Renal cortex interstitium (tissue), 11 donors: Measurements from ENCODE around the gene ACRV1. TPM values are rescaled to one million over a fixed set of nuclear protein-coding genes. Genes with fewer than 3 reads are reported as not detected.

Source experiments
- DNase-seq, 11 donors: peaks; one replicate each; pipeline ENCODE4 v3.0.0-alpha.2; 2013; ENCODE audit warnings: low read depth in 9 of 11, low spot score in 4 of 11; ENCODE audit errors: extremely low read depth in 1 of 11
- polyA plus RNA-seq, 3 donors: library from polyadenylated mRNA; unstranded; fragments of 120-200 nt; gene quantifications; one replicate each; pipeline ENCODE4 v1.2.1, GENCODE V29; 2013; ENCODE audit not compliant: insufficient read length in 3 of 3

ACRV1 gene
- polyA plus RNA-seq, 3 donors = 0.39 to 1.4 (median 0.74) TPM

GRCh38 chr11:125670172-125670571 lies 10.5 kb downstream of the ACRV1 start:
- no peak for DNase-seq

GRCh38 chr11:125667151-125667550 lies 13.5 kb downstream of the ACRV1 start:
- DNase-seq = no peak

GRCh38 chr11:125663910-125664309 lies 16.7 kb downstream of the ACRV1 start:
- no peak for DNase-seq

- DNase-seq = no peak
Measured at GRCh38 chr11:125662689-125663088, 18.0 kb downstream of the ACRV1 start.

GRCh38 chr11:125649465-125650166 lies 31.0 kb downstream of the ACRV1 start:
- no peak for DNase-seq

- DNase-seq = no peak
Measured at GRCh38 chr11:125645871-125646270, 34.8 kb downstream of the ACRV1 start.

- DNase-seq = no peak
Measured at GRCh38 chr11:125638315-125638714, 42.3 kb downstream of the ACRV1 start.

GRCh38 chr11:125637840-125638239 lies 42.8 kb downstream of the ACRV1 start:
- no peak for DNase-seq

GRCh38 chr11:125627236-125627910 lies 53.3 kb downstream of the ACRV1 start:
- DNase-seq = no peak

- peak; percentile 12 to 69 (median 37) for DNase-seq
Measured at GRCh38 chr11:125626288-125626950, 54.2 kb downstream of the ACRV1 start.

- DNase-seq = peak; percentile 79 to 92 (median 89)
Measured at GRCh38 chr11:125625630-125626287, 54.9 kb downstream of the ACRV1 start.

- DNase-seq = peak in 1 of 11 donors; percentile 69
Measured at GRCh38 chr11:125625225-125625629, 55.4 kb downstream of the ACRV1 start.

GRCh38 chr11:125624756-125625213 lies 55.9 kb downstream of the ACRV1 start, which contains the start of gene CHEK1:
TSS of gene CHEK1 (plus strand) at chr11:125625163. CDS start at chr11:125626769, 1,606 bp downstream.
- no peak for DNase-seq

- no peak for DNase-seq
Measured at GRCh38 chr11:125623064-125623463, 57.6 kb downstream of the ACRV1 start.

- DNase-seq = no peak
Measured at GRCh38 chr11:125621995-125622394, 58.7 kb downstream of the ACRV1 start.

Other genes starting within 250 kb of the ACRV1 start
- 10 to 100 TPM in 1 of 3 donors, 1 to 10 TPM in 2; 9.4 to 11.0 (median 9.9) TPM for gene FEZ1, start 184.6 kb downstream of the ACRV1 start, polyA plus RNA-seq
- 100 to 1,000 TPM; 117 to 120 (median 120) TPM for gene EI24, start 111.4 kb downstream of the ACRV1 start, polyA plus RNA-seq
- 100 to 1,000 TPM; 200 to 209 (median 205) TPM for gene STT3A, start 88.0 kb downstream of the ACRV1 start, polyA plus RNA-seq
- 10 to 100 TPM; 24.3 to 35.5 (median 28.8) TPM for gene CHEK1, start 55.7 kb downstream of the ACRV1 start, polyA plus RNA-seq
- not detected for gene PATE1, start 65.4 kb upstream of the ACRV1 start, polyA plus RNA-seq
- gene PATE2, start 98.0 kb upstream of the ACRV1 start, polyA plus RNA-seq = not detected
- not detected for gene PATE3, start 107.3 kb upstream of the ACRV1 start, polyA plus RNA-seq
- under 1 TPM in 2 of 3 donors, not detected in 1; 0.08 to 0.10 TPM for gene PATE4, start 152.5 kb upstream of the ACRV1 start, polyA plus RNA-seq
- 10 to 100 TPM; 10.8 to 12.6 (median 12.2) TPM for gene HYLS1, start 206.8 kb upstream of the ACRV1 start, polyA plus RNA-seq
- gene PUS3, start 222.4 kb upstream of the ACRV1 start, polyA plus RNA-seq = 10 to 100 TPM; 15.3 to 19.0 (median 17.5) TPM
- gene DDX25, start 223.7 kb upstream of the ACRV1 start, polyA plus RNA-seq = 1 to 10 TPM; 4.3 to 6.0 (median 5.5) TPM